Activated CD4-positive, alpha-beta T cell treated with anti-CD3 and anti-CD28 coated beads, Interleukin-2, amount 50 U/mL, for 24 hours (primary cell): Measurements from ENCODE around the gene SMTNL1.

ENCODE experiments used
- DNase-seq, 2 donors: peaks; one replicate each; pipeline ENCODE4 v3.0.0-alpha.2; 2020; ENCODE audit warnings: low read depth in 1 of 2, low spot score in 1 of 2

The SMTNL1 gene

DNA sequence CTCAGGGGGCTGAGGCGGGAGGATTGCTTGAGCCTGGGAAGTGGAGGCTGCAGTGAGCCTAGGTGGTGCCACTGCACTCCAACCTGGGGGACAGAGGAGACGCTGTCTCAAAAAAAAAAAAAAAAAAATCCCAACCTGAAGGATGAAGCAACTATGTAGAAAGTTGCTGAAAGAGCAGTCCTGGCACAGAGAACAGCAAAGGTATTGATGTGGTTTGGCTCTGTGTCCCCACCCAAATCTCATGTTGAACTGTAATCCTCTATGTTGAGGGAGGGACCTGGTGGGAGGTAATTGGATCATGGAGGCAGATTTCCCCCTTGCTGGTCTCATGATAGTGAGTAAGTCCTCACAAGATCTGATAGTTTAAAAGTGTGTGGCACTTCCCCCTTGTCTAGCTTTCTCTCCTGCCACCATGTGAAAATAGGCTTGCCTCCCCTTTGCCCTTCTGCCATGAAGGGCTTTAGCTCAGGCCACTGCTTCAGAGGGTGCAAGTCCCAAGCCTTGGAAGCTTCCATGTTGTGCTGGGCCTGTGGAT, 49.4 kb downstream of the SMTNL1 start:
- DNase-seq, result no peak

- no peak for DNase-seq
Observed at GRCh38 chr11:57588046-57588710, 50.8 kb downstream of the SMTNL1 start.

DNA sequence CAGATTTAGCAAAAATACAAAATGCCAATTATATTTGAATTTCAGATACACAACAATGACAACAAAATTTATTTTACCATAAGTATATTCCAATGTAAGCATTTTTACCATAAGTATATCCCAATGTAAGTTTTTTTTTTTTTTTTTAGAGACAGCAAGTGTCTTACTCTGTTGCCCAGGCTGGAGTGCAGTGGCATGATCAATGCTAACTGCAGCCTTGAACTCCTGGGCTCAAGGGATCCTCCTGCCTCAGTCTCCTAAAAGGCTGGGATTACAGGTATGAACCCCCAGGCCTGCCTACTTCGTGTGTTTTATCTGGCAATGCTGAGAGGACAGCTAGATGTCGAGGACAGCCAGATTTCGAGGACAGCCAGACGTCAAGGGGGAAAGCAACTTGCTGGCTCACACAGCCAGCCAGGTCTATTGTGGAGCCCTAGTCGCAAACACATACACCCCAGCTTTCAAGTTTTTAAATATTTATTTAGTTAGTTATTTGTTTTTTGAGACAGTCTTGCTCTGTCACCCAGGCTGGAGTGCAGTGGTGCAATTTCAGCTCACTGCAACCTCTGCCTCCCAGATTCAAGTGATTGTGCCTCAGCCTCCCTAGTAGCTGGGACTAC, 59.0 kb downstream of the SMTNL1 start:
- DNase-seq, result no peak

DNA sequence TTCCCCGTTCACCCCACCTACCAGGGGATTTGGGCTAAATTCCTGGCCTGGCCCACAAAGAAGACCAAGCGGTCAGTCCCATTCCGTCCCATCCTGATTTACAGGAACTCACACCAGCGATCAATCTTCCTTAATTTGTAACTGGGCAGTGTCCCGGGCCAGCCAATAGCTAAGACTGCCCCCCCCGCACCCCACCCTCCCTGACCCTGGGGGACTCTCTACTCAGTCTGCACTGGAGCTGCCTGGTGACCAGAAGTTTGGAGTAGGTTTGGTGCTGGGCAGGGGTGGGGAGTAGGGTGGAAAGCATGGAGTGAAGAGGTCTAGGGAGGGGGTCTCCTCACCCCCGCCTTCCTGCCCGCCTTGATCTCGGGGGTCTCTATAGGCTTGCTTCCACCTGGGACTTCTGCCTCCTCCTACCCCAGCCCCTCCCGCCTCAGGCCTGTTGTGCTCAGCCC, 60.1 kb downstream of the SMTNL1 start, which contains the start of gene SERPING1:
SERPING1 (plus strand) TSS at position 225 of the 455 bp plus-strand sequence. CDS start 586 bp downstream, outside the sequence.
- no peak for DNase-seq

- DNase-seq, result no peak
Observed at GRCh38 chr11:57597916-57598830, 60.8 kb downstream of the SMTNL1 start.

GRCh38 chr11:57598831-57599155, 61.4 kb downstream of the SMTNL1 start:
- no peak for DNase-seq

DNA sequence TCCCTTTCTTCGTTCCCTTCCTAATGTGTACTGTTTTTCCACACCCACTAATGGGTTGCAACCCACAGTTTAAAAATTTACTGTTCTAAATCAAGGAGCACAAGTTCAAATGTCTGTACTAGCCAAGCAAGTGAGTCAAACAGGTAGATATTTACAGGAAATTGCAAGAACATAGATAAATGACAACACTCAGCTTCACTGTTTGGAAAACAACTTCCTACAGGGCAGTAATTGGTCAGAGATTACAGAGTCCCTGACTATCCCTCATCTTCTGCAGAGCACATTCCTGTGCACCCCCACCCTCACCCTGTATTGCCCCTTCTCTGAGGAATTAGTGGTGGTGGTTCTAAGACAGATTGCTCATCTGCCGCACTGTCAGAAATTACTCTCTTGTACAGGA, 62.0 kb downstream of the SMTNL1 start:
- DNase-seq, result no peak
